H1 (cell line): ENCODE measurements around the gene VWF. TPM values are rescaled to one million over a fixed set of nuclear protein-coding genes. Genes with fewer than 3 reads are reported as not detected.

Experiments
- CTCF ChIA-PET: fragments of 300-600 bp; sonication (Branson Sonifier 250); formaldehyde crosslinking; loops from one replicate; lab custom pipeline; 2021; ENCODE audit not compliant: partially characterized antibody; lab: Charles Lee
- POLR2A ChIA-PET: fragments of 300-600 bp; sonication (Branson Sonifier 250); formaldehyde crosslinking; loops from one replicate; lab custom pipeline; 2021; ENCODE audit warnings: inconsistent platforms; ENCODE audit not compliant: partially characterized antibody; lab: Charles Lee
- DNase-seq, 2 experiments: peaks; one replicate each; pipeline versions ENCODE4 v3.0.0 to v3.0.0-alpha.2; 2010 to 2022; ENCODE audit warnings: low spot score in 2 of 2, low read depth in 1 of 2, mixed read lengths in 1 of 2
- FAIRE-seq: peaks from 2 replicates; lab custom pipeline; 2011; peaks lifted over from hg19 to GRCh38; lab: Jason Lieb, UNC
- H2AFZ ChIP-seq: 2 replicates; pipeline ENCODE4 v1.8.1; 2012; ENCODE audit warnings: low read length, inconsistent platforms
- H2AK5ac ChIP-seq: 2 replicates; pipeline ENCODE4 v1.6.1; 2013; ENCODE audit warnings: low read depth, low read length
- H2BK120ac ChIP-seq: replicated peaks from 2 replicates; pipeline ENCODE3; 2013; ENCODE audit warnings: low read depth, low read length, inconsistent platforms
- H2BK12ac ChIP-seq: 2 replicates; pipeline ENCODE4 v1.6.1; 2013; ENCODE audit warnings: low read depth, low read length
- H2BK15ac ChIP-seq: 2 replicates; pipeline ENCODE4 v1.6.1; 2013; ENCODE audit warnings: low read length
- H2BK20ac ChIP-seq: 2 replicates; pipeline ENCODE4 v1.6.1; 2013; ENCODE audit warnings: low read length
- H2BK5ac ChIP-seq: 2 replicates; pipeline ENCODE4 v1.6.1; 2013; ENCODE audit warnings: low read depth, low read length
- H3K14ac ChIP-seq: 2 replicates; pipeline ENCODE4 v1.6.1; 2013; ENCODE audit warnings: inconsistent platforms; ENCODE audit not compliant: insufficient read length
- H3K18ac ChIP-seq: 2 replicates; pipeline ENCODE4 v1.6.1; 2013; ENCODE audit warnings: low read length; ENCODE audit errors: extremely low read depth
- H3K23ac ChIP-seq: 2 replicates; pipeline ENCODE4 v1.6.1; 2013; ENCODE audit warnings: inconsistent platforms; ENCODE audit not compliant: insufficient read length
- H3K23me2 ChIP-seq: 2 replicates; pipeline ENCODE4 v1.6.1; 2013; ENCODE audit warnings: low read depth, low read length
- H3K27ac ChIP-seq: 2 replicates; pipeline ENCODE4 v1.6.1; 2011; ENCODE audit warnings: low read depth, low read length, inconsistent platforms
- H3K27me3 ChIP-seq, 4 experiments: replicated peaks in 1 of 4; 1 replicate in 1 of 4; 2 replicates in 3 of 4; pipeline versions ENCODE4 v1.6.1 to v1.8.1; 2011 to 2013; ENCODE audit warnings: low read length in 3 of 4, mild to moderate bottlenecking in 3 of 4, inconsistent platforms in 2 of 4, mixed read lengths in 2 of 4, moderate library complexity in 1 of 4; ENCODE audit not compliant: control insufficient read depth in 3 of 4, insufficient read depth in 3 of 4; ENCODE audit errors: extremely low read depth in 1 of 4
- H3K36me3 ChIP-seq, 4 experiments: 2 replicates each; pipeline versions ENCODE4 v1.6.1 to v1.8.1; 2011 to 2013; ENCODE audit warnings: mild to moderate bottlenecking in 4 of 4, low read length in 3 of 4, moderate library complexity in 2 of 4, control low read depth in 1 of 4, inconsistent platforms in 1 of 4; ENCODE audit not compliant: insufficient read depth in 4 of 4, control insufficient read depth in 2 of 4
- H3K4ac ChIP-seq: replicated peaks from 2 replicates; pipeline ENCODE3; 2013; ENCODE audit warnings: low read length, low read depth, mixed read lengths, inconsistent platforms; ENCODE audit not compliant: insufficient read length
- H3K4me1 ChIP-seq, 4 experiments: replicated peaks in 1 of 4; 1 replicate in 1 of 4; 2 replicates in 3 of 4; pipeline versions ENCODE4 v1.6.1 to v1.8.1; 2011 to 2013; ENCODE audit warnings: low read length in 3 of 4, inconsistent platforms in 2 of 4, mixed read lengths in 1 of 4; ENCODE audit not compliant: insufficient read depth in 4 of 4, control insufficient read depth in 3 of 4
- H3K4me2 ChIP-seq, 2 experiments: 2 replicates each; pipeline versions ENCODE4 v1.6.1 to v1.8.1; 2011 to 2013; ENCODE audit warnings: low read depth in 2 of 2, low read length in 2 of 2, control low read depth in 1 of 2, inconsistent platforms in 1 of 2, mild to moderate bottlenecking in 1 of 2; ENCODE audit not compliant: insufficient read depth in 1 of 2
- H3K4me3 ChIP-seq, 4 experiments: fragments of 200-600, 300-600 bp in 1 of 4; sonication (generic), shearing (Covaris generic), sonication (Bioruptor Twin) in 1 of 4; 2 replicates each; pipeline versions ENCODE4 v1.5.1 to v1.8.1; 2011 to 2016; ENCODE audit warnings: low read length in 4 of 4, low read depth in 3 of 4, control low read depth in 2 of 4, inconsistent platforms in 2 of 4, mild to moderate bottlenecking in 2 of 4, mixed read lengths in 1 of 4, moderate library complexity in 1 of 4; ENCODE audit not compliant: insufficient read depth in 2 of 4; ENCODE audit errors: extremely low read depth in 1 of 4
- H3K56ac ChIP-seq: replicated peaks from 2 replicates; pipeline ENCODE3; 2013; ENCODE audit warnings: low read depth, mild to moderate bottlenecking, mixed read lengths, low read length, inconsistent platforms; ENCODE audit not compliant: insufficient read length
- H3K79me1 ChIP-seq: 2 replicates; pipeline ENCODE4 v1.6.1; 2013; ENCODE audit warnings: low read depth, low read length, control low read depth
- H3K79me2 ChIP-seq, 2 experiments: 2 replicates each; pipeline versions ENCODE4 v1.6.1 to v1.8.1; 2012 to 2013; ENCODE audit warnings: low read length in 2 of 2, mild to moderate bottlenecking in 2 of 2, inconsistent platforms in 1 of 2; ENCODE audit not compliant: insufficient read depth in 2 of 2, control insufficient read depth in 1 of 2
- H3K9ac ChIP-seq, 4 experiments: replicated peaks in 1 of 4; 1 replicate in 1 of 4; 2 replicates in 3 of 4; pipeline versions ENCODE4 v1.6.1 to v1.8.1; 2011 to 2013; ENCODE audit warnings: low read depth in 3 of 4, low read length in 3 of 4, control low read depth in 2 of 4, mild to moderate bottlenecking in 2 of 4, moderate library complexity in 2 of 4, inconsistent platforms in 1 of 4; ENCODE audit errors: extremely low read depth in 1 of 4
- H3K9me3 ChIP-seq, 2 experiments: 2 replicates each; pipeline versions ENCODE4 v1.6.1 to v1.8.1; 2012 to 2013; ENCODE audit warnings: mild to moderate bottlenecking in 2 of 2, moderate library complexity in 2 of 2, control low read depth in 1 of 2, inconsistent platforms in 1 of 2, low read depth in 1 of 2, low read length in 1 of 2, mixed read lengths in 1 of 2; ENCODE audit not compliant: insufficient read depth in 2 of 2
- H4K20me1 ChIP-seq, 2 experiments: replicated peaks in 1 of 2; 2 replicates each; pipeline versions ENCODE3 to v1.8.1; 2011 to 2013; ENCODE audit warnings: inconsistent platforms in 2 of 2, low read length in 2 of 2, mild to moderate bottlenecking in 1 of 2; ENCODE audit not compliant: insufficient read depth in 2 of 2, control insufficient read depth in 1 of 2
- H4K5ac ChIP-seq: 2 replicates; pipeline ENCODE4 v1.6.1; 2013; ENCODE audit warnings: low read length, low read depth, mixed read lengths, inconsistent platforms; ENCODE audit not compliant: insufficient read length
- H4K8ac ChIP-seq: 2 replicates; pipeline ENCODE4 v1.8.0; 2013; ENCODE audit warnings: mild to moderate bottlenecking, moderate library complexity, low read length, inconsistent platforms; ENCODE audit not compliant: insufficient read depth; ENCODE audit errors: extremely low read depth
- H4K91ac ChIP-seq: replicated peaks from 2 replicates; pipeline ENCODE3; 2013; ENCODE audit warnings: low read length, mixed read lengths, inconsistent platforms; ENCODE audit not compliant: insufficient read length
- CEBPB ChIP-seq: IDR thresholded peaks from 2 replicates; pipeline ENCODE4 v1.6.1; 2012; ENCODE audit warnings: low read depth, low read length
- CTBP2 ChIP-seq: IDR thresholded peaks from 2 replicates; pipeline ENCODE4 v1.7.0; 2011; ENCODE audit warnings: borderline replicate concordance, mild to moderate bottlenecking, moderate library complexity, mixed read lengths, low read length; ENCODE audit not compliant: insufficient read depth, insufficient read length
- HDAC2 ChIP-seq, 2 experiments: fragments of 300-600 bp in 1 of 2; sonication (generic) in 1 of 2; IDR thresholded peaks; 2 replicates each; pipeline ENCODE4 v1.6.1; 2011 to 2012; ENCODE audit warnings: low read depth in 2 of 2, low read length in 2 of 2, mild to moderate bottlenecking in 2 of 2, moderate library complexity in 2 of 2, borderline replicate concordance in 1 of 2, inconsistent platforms in 1 of 2
- NRF1 ChIP-seq: IDR thresholded peaks from 2 replicates; pipeline ENCODE4 v1.6.1; 2011; ENCODE audit warnings: mild to moderate bottlenecking, low read depth, low read length, improper control_type of control experiment
- RNF2 ChIP-seq: fragments of 200-900, 300-1000 bp; sonication (generic); IDR thresholded peaks from 2 replicates; pipeline ENCODE4 v1.7.1; 2016; ENCODE audit warnings: borderline replicate concordance, low read depth, mild to moderate bottlenecking, antibody characterized with exemption, low read length; ENCODE audit not compliant: poor library complexity, severe bottlenecking; ENCODE audit errors: missing control alignments
- SAP30 ChIP-seq: fragments of 300-600 bp; sonication (generic); IDR thresholded peaks from 2 replicates; pipeline ENCODE4 v1.7.1; 2012; ENCODE audit warnings: low read length, moderate library complexity, mild to moderate bottlenecking, inconsistent platforms; ENCODE audit not compliant: insufficient read depth, insufficient replicate concordance
- SP2 ChIP-seq: IDR thresholded peaks from 2 replicates; pipeline ENCODE4 v1.6.1; 2012; ENCODE audit warnings: mild to moderate bottlenecking, low read length, inconsistent platforms
- USF2 ChIP-seq: IDR thresholded peaks from 2 replicates; pipeline ENCODE4 v1.6.1; 2011; ENCODE audit warnings: low read length, improper control_type of control experiment
- WGBS, 2 experiments: shearing (Covaris generic) in 1 of 2; methylation state at CpG; one replicate each; pipeline versions ENCODE4 v1.1.6 to v1.1.7; 2013 to 2015; ENCODE audit warnings: low lambda C conversion rate in 2 of 2, mixed read lengths in 2 of 2, inconsistent platforms in 1 of 2, low coverage in 1 of 2, missing lambda C conversion rate in 1 of 2; ENCODE audit not compliant: insufficient replicate concordance in 2 of 2, insufficient coverage in 1 of 2, insufficient read length in 1 of 2; ENCODE audit errors: extremely low coverage in 1 of 2, missing lambda C conversion rate in 1 of 2; 5-methylcytosine and 5-hydroxymethylcytosine counted together
- polyA plus RNA-seq, 7 experiments: library from polyadenylated mRNA; depleted of rRNA in 3 of 7; stranded (reverse) in 5 of 7; unstranded in 2 of 7; fragments of >200 nt in 5 of 7; fragments of 200-250 nt in 2 of 7; gene quantifications; 1 replicate in 5 of 7; 2 replicates in 1 of 7; 4 replicates in 1 of 7; pipeline versions ENCODE4 v1.2.1 to v1.2.3, GENCODE V29; 2011 to 2013; ENCODE audit warnings: missing spikeins in 2 of 7, mixed read lengths in 2 of 7
- total RNA-seq: library from RNA; stranded (reverse); fragmentation: NEBNext Ultra II Directional; extraction: Animal tissue kit (Norgen Biotek cat#: 25700); gene quantifications from 2 replicates; pipeline ENCODE4 v1.2.1, GENCODE V29; 2021
- TF ChIP-seq, protein P1 (sequence below): IDR thresholded peaks from 2 replicates; pipeline ENCODE4 v1.6.1; 2011; ENCODE audit warnings: low read depth, mild to moderate bottlenecking, low read length; ENCODE audit not compliant: insufficient read depth

Gene VWF
- total and polyA plus RNA-seq, 2 of the 8 experiments (the other 6 are each of a cell fraction or from before 2014, with no cell fraction given), result 0.39 to 0.60 TPM

- Histone ChIP-seq H4K20me1 (no peaks in the 10 kb centered on the region), H2BK12ac (no peak overlapping the region), H3K9ac (no peak overlapping the region), H3K14ac (no peak overlapping the region), H4K91ac (no peak overlapping the region), H4K8ac (peak overlapping the region; percentile 38; the same call in 1 of the 2 replicates), H3K23ac (no peak overlapping the region), H3K79me2 (no peaks in the 10 kb centered on the region), H3K27ac (no peak overlapping the region), H3K4me1 (peaks cover 0 to 5% (median 2%) of the 10 kb centered on the region in 4 experiments; a peak in 4 of 7 replicates), H2BK20ac (no peak overlapping the region), H3K27me3 (peaks cover 4 to 20% (median 10%) of the 10 kb centered on the region in 4 experiments; a peak in 5 of 7 replicates), H3K23me2 (peaks cover 2% of the 10 kb centered on the region), H3K4me2 (no peak overlapping the region), H3K36me3 (no peaks in the 10 kb centered on the region), H2AK5ac (no peak overlapping the region), H2AFZ (no peak overlapping the region), H4K5ac (no peak overlapping the region), H3K4me3 (no peak overlapping the region), H3K9me3 (no peaks in the 10 kb centered on the region), H2BK15ac (no peak overlapping the region), H2BK5ac (0 out of 2 replicates have a peak overlapping the region, but pooled peaks have one; percentile 11), H3K4ac (no peak overlapping the region), H3K18ac (no peak overlapping the region), H3K79me1 (no peaks in the 10 kb centered on the region), H2BK120ac (no peak overlapping the region), H3K56ac (no peak overlapping the region)
- FAIRE-seq (no peak), DNase-seq (no peak)
- WGBS, 2 experiments, result 77% methylated on average over 3 of the region's 3 CpGs; no CpG with 5 or more reads in 1 of the 2 experiments
- CTCF ChIA-PET, result interaction anchor here (1.3 to 1.6 kb wide), 2 partner anchors 17 to 39 kb away, joined by 5 read pairs; no protein-coding TSS in a partner anchor
- POLR2A ChIA-PET, result no interaction called here
- TF ChIP-seq, protein P1, sequence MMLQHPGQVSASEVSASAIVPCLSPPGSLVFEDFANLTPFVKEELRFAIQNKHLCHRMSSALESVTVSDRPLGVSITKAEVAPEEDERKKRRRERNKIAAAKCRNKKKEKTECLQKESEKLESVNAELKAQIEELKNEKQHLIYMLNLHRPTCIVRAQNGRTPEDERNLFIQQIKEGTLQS, result no peak
- TF ChIP-seq HDAC2 (IDR thresholded peaks at IDR 0.05; ENCODE audit: borderline replicate concordance in 1 of 2, low read depth in 2 of 2, low read length in 2 of 2) (no peak), CTBP2 (no peak), SAP30 (no peak), USF2 (no peak), RNF2 (no peak), CEBPB (no peak), NRF1 (no peak), SP2 (no peak)
Observed at GRCh38 chr12:5948696-5949095, 175.8 kb downstream of the VWF start.
